ENCODE results near the gene CCDC148.

CCDC148 gene

DNA sequence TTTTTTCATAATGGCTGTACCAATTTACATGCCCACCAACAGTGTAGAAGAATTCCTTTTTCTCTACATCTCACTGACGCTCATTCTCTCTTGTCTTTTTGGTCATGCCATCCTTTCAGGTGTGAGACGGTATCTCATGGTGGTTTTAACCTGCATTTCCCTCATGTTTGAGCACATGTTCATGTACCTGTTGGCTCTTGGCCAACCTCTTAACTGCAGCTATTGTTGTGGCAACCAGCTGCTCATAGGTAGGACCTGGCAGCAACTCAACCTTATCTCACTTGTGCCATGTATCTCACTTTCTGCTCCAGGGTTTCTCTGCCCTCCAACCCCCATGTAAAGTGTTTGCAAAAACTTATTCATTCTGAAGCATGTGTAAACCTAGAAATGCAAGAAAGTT, 187.4 kb downstream of the CCDC148 start:
- ATAC-seq (ENCODE audit: low read depth) (no peak), DNase-seq (ENCODE audit: low spot score) (no peak)
- Histone ChIP-seq H3K9me3 (ENCODE audit: severe bottlenecking) (no peaks in the 10 kb centered on the region), H3K36me3 (ENCODE audit: low read depth) (no peaks in the 10 kb centered on the region), H3K4me3 (ENCODE audit: severe bottlenecking) (no peak overlapping the region), H3K27ac (ENCODE audit: poor library complexity, severe bottlenecking) (no peak overlapping the region), H3K4me1 (ENCODE audit: insufficient read depth, poor library complexity, severe bottlenecking) (no peaks in the 10 kb centered on the region), H3K27me3 (ENCODE audit: insufficient read depth, poor library complexity, severe bottlenecking) (no peaks in the 10 kb centered on the region)
- TF ChIP-seq, protein P1, sequence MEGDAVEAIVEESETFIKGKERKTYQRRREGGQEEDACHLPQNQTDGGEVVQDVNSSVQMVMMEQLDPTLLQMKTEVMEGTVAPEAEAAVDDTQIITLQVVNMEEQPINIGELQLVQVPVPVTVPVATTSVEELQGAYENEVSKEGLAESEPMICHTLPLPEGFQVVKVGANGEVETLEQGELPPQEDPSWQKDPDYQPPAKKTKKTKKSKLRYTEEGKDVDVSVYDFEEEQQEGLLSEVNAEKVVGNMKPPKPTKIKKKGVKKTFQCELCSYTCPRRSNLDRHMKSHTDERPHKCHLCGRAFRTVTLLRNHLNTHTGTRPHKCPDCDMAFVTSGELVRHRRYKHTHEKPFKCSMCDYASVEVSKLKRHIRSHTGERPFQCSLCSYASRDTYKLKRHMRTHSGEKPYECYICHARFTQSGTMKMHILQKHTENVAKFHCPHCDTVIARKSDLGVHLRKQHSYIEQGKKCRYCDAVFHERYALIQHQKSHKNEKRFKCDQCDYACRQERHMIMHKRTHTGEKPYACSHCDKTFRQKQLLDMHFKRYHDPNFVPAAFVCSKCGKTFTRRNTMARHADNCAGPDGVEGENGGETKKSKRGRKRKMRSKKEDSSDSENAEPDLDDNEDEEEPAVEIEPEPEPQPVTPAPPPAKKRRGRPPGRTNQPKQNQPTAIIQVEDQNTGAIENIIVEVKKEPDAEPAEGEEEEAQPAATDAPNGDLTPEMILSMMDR (IDR thresholded peaks at IDR 0.05; ENCODE audit: poor library complexity, severe bottlenecking), result no peak

DNA sequence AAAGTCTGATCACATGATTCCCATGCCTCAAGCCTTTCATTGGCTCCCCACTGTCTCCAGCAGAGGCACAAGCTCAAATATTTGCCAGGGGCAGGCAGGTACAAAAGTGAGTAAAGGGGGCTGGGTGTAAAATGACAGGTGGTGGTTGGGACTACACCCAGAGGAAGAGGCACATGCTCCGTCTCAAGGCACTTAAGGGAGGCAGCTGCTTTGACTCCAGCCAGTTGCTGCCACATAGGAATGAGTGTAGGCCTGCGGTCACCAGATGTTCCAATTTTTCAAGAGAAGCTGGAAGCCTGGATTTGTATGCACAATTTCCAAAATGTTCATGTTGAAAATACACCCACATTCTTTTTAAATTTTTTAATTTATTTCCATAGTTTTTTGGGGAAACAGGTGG, 190.4 kb downstream of the CCDC148 start:
- DNase-seq (ENCODE audit: low spot score) (no peak), ATAC-seq (ENCODE audit: low read depth) (no peak)
- Histone ChIP-seq H3K4me3 (ENCODE audit: severe bottlenecking) (no peak overlapping the region), H3K4me1 (ENCODE audit: insufficient read depth, poor library complexity, severe bottlenecking) (no peaks in the 10 kb centered on the region), H3K9me3 (ENCODE audit: severe bottlenecking) (no peaks in the 10 kb centered on the region), H3K27me3 (ENCODE audit: insufficient read depth, poor library complexity, severe bottlenecking) (no peaks in the 10 kb centered on the region), H3K27ac (ENCODE audit: poor library complexity, severe bottlenecking) (no peak overlapping the region), H3K36me3 (ENCODE audit: low read depth) (no peaks in the 10 kb centered on the region)
- TF ChIP-seq, protein P1 (IDR thresholded peaks at IDR 0.05; ENCODE audit: poor library complexity, severe bottlenecking), result no peak

DNA sequence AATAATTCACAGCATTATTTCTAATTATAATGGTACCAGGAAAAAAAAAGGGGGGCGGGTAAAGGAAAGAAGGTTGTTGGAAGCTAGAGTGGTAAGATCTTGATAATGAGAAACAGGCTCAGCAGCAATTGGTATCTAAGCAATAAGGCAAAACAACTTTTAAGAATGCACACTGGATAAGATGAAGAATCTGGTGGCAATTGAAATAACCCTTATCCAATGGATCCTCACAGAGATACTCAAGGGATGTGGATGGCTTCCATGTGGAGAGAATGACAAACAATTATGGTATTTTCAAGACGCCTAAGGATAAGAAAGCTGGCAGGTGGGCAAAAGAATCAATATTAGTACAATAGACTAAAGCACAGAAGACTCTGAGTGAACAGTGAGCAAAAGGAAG, 201.3 kb downstream of the CCDC148 start:
- Histone ChIP-seq H3K36me3 (ENCODE audit: low read depth) (no peaks in the 10 kb centered on the region), H3K9me3 (ENCODE audit: severe bottlenecking) (no peaks in the 10 kb centered on the region), H3K4me3 (ENCODE audit: severe bottlenecking) (no peak overlapping the region), H3K27me3 (ENCODE audit: insufficient read depth, poor library complexity, severe bottlenecking) (peaks cover 10% of the 10 kb centered on the region), H3K4me1 (ENCODE audit: insufficient read depth, poor library complexity, severe bottlenecking) (no peaks in the 10 kb centered on the region), H3K27ac (ENCODE audit: poor library complexity, severe bottlenecking) (no peak overlapping the region)
- TF ChIP-seq, protein P1 (IDR thresholded peaks at IDR 0.05; ENCODE audit: poor library complexity, severe bottlenecking), result no peak
- ATAC-seq (ENCODE audit: low read depth), result no peak
- DNase-seq (ENCODE audit: low spot score), result no peak

DNA sequence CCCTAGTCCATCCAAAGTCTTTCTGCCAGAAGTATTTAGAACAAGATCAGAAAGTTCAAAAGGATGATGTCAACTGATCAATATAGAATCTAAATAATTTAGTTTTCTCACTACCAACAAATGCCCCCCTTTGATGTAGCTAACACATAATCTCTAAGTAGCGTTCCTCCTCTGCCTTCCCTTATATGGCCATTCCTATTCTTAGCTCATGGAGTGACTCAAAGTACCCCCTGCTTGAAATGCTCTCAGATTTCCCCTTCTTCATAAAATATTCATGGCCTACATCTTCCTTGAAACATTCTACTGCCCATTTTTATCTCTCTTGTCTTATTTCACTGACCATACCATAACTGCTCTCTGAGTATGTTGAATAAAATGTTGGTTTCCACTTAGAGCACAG, 203.4 kb downstream of the CCDC148 start:
- Histone ChIP-seq H3K36me3 (ENCODE audit: low read depth) (no peaks in the 10 kb centered on the region), H3K27me3 (ENCODE audit: insufficient read depth, poor library complexity, severe bottlenecking) (peaks cover 10% of the 10 kb centered on the region), H3K9me3 (ENCODE audit: severe bottlenecking) (no peaks in the 10 kb centered on the region), H3K27ac (ENCODE audit: poor library complexity, severe bottlenecking) (no peak overlapping the region), H3K4me3 (ENCODE audit: severe bottlenecking) (no peak overlapping the region), H3K4me1 (ENCODE audit: insufficient read depth, poor library complexity, severe bottlenecking) (no peaks in the 10 kb centered on the region)
- TF ChIP-seq, protein P1 (IDR thresholded peaks at IDR 0.05; ENCODE audit: poor library complexity, severe bottlenecking), result no peak
- DNase-seq (ENCODE audit: low spot score) (no peak), ATAC-seq (ENCODE audit: low read depth) (no peak)

DNA sequence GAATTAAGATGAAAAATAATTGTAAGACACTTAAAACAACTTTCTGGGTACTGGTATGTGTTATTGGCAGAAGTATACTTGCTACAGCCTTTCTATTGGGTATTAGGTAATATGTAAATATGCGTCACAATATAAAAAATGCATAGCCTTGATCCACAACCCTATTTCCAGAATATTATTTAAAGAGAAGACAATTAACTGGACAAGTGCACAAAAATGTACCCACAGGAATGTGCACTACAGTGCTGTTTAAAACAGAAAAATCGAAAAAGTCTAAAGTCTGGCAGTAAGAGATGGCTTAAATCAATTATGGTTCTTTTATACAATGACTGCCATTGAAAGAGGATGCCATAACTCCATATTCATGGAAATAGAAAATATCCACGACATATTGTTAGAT, 205.2 kb downstream of the CCDC148 start:
- DNase-seq (ENCODE audit: low spot score), result no peak
- Histone ChIP-seq H3K27me3 (ENCODE audit: insufficient read depth, poor library complexity, severe bottlenecking) (peaks cover 10% of the 10 kb centered on the region), H3K36me3 (ENCODE audit: low read depth) (no peaks in the 10 kb centered on the region), H3K4me3 (ENCODE audit: severe bottlenecking) (no peak overlapping the region), H3K9me3 (ENCODE audit: severe bottlenecking) (no peaks in the 10 kb centered on the region), H3K4me1 (ENCODE audit: insufficient read depth, poor library complexity, severe bottlenecking) (no peaks in the 10 kb centered on the region), H3K27ac (ENCODE audit: poor library complexity, severe bottlenecking) (no peak overlapping the region)
- no peak for ATAC-seq (ENCODE audit: low read depth)
- TF ChIP-seq, protein P1 (IDR thresholded peaks at IDR 0.05; ENCODE audit: poor library complexity, severe bottlenecking), result no peak
